GM19023 (cell line): ENCODE results near the gene ADARB1.

Experiments used
- ATAC-seq: cut with Tn5 transposase; IDR thresholded peaks from one replicate; pipeline ENCODE4 v1.9.1; 2021; ENCODE audit warnings: mild to moderate bottlenecking, moderate library complexity; ENCODE audit not compliant: unreplicated experiment

ADARB1 gene

DNA sequence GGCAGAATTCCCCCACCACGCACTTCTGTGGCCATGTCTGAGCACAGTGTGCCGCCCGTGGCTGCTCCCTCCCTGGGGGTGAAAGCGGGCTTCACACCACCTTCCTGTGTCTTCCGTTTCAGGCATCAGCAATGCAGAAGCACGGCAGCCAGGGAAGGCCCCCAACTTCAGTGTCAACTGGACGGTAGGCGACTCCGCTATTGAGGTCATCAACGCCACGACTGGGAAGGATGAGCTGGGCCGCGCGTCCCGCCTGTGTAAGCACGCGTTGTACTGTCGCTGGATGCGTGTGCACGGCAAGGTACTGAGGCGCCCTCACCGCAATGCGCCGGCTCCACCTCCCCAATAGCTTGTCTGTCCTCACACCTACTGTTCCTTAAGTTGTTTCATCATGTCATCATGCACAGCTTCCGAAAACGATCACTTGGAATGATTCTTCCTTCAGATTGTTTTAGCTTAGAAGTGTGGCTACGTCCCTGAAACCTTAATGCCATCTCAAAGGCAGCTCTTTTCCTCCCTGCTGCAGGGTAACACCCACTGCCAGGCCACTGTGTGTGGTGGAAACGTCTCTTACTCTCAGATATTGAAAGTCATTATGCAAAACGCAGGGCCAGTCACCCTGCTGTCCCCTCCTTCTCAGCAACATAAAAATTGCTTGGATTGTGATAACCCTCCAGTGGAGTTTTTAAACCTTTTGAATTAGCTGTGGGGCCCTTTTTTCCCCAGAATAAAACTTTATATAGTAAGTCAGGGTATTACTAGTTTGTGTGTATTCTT lies 146.5 kb downstream of the ADARB1 start:
- ATAC-seq = no peak

DNA sequence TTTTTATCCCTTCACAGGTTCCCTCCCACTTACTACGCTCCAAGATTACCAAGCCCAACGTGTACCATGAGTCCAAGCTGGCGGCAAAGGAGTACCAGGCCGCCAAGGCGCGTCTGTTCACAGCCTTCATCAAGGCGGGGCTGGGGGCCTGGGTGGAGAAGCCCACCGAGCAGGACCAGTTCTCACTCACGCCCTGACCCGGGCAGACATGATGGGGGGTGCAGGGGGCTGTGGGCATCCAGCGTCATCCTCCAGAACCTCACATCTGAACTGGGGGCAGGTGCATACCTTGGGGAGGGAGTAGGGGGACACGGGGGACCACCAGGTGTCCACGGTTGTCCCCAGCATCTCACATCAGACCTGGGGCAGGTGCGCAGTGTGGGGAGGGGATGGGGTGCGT lies 147.6 kb downstream of the ADARB1 start:
- no peak for ATAC-seq

DNA sequence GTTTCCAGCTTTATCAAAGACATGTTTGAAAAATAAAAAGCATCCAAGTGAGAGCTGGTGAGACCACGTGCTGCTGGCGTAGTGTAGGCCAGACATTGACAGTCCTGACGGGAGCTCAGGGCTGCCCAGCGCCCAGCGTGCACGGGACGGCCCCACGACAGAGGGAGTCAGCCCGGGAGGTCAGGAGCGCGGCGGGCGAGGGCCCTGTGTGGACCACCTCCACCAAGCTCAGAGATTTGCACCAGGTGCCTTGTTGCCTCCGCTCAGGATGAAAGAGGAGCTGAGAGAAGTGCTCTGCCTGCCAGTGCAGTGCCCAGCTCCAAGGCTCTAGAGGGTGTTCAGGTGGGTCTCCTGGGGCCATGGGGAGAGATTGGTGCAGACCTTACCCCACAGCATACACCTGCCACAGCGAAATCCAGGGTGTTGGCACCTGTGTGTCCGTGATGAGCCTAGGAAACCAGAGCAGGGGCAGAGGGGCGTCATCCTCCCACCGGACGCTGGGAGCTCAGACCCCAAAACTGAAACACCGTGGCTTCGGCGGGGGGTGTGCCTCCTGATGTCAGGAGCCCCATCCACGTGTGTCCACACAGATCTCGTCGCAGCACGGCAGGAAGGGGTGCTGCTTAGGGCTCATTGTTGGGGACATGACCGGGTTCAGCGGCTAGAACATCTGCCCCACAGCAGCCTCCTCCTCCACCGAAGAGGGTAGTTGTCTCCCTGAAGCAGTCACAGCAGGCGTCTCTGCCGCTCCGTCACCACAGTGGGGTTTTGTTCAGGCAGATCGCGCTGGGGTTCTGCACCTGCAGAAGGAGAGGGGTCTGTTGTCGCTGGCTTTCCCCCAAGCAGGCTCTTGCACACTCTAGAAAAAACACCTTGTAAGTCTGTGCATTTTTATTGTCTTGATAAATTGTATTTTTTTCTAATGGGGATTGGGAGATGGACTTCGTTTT lies 149.1 kb downstream of the ADARB1 start:
- ATAC-seq = no peak

DNA sequence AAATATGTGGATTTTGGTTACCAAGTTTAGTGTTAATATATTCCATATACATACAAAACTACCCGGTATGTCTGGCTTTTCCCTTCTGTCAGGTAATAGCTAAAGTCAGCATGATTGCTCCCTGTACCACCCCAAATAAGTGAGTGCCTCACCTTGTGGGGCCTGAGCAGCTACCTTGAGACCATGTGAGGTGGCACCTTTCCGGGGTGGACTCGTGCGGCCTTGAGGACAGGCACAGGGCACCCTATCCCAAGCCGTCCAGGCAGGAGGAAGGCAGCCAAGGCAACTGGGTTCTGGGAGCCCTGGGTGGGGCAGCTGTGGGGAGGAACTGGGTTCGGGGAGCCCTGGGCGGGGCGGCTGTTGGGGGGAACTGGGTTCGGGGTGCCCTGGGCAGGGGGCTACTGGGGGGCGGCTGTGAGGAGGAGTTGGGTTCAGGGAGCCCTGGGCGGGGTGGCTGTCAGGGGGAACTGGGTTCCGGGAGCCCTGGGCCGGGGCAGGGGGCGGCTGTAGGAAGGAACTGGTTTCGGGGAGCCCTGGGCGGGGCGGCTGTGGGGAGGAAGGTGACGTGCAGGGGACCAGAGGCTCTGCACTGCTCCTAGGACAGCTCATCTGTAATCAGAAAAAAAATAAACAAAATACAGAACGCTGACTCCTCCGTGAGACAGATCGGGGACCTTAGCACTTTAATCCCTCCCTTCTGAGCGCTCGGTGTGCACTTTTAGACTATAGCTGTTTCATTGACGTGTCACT lies 150.0 kb downstream of the ADARB1 start:
- ATAC-seq = no peak

DNA sequence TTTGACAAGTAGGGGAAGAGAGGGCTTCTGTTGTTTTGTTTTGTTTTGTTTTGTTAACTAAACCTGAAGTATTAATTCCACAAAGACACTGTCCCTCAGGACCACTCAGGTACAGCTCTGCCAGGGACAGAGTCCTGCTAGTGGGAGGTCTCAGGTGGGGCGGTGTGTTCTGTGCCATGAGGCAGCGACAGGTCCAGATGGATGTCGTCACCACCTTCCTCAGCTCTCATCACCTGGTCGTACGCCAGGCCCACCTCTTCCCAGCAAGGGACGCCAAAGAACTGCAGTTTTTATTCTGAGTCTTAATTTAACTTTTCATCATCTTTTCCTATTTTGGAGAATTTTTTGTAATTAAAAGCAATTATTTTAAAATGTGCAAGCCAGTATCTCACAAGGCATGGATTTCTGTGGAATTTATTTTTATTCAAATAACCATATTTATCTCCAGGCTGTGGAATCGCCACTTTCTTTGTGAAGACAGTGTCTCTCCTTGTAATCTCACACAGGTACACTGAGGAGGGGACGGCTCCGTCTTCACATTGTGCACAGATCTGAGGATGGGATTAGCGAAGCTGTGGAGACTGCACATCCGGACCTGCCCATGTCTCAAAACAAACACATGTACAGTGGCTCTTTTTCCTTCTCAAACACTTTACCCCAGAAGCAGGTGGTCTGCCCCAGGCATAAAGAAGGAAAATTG lies 150.8 kb downstream of the ADARB1 start:
- no peak for ATAC-seq

DNA sequence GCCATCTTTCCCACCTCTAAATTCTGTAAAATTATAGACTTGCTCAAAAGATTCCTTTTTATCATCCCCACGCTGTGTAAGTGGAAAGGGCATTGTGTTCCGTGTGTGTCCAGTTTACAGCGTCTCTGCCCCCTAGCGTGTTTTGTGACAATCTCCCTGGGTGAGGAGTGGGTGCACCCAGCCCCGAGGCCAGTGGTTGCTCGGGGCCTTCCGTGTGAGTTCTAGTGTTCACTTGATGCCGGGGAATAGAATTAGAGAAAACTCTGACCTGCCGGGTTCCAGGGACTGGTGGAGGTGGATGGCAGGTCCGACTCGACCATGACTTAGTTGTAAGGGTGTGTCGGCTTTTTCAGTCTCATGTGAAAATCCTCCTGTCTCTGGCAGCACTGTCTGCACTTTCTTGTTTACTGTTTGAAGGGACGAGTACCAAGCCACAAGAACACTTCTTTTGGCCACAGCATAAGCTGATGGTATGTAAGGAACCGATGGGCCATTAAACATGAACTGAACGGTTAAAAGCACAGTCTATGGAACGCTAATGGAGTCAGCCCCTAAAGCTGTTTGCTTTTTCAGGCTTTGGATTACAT lies 151.5 kb downstream of the ADARB1 start:
- ATAC-seq = no peak

DNA sequence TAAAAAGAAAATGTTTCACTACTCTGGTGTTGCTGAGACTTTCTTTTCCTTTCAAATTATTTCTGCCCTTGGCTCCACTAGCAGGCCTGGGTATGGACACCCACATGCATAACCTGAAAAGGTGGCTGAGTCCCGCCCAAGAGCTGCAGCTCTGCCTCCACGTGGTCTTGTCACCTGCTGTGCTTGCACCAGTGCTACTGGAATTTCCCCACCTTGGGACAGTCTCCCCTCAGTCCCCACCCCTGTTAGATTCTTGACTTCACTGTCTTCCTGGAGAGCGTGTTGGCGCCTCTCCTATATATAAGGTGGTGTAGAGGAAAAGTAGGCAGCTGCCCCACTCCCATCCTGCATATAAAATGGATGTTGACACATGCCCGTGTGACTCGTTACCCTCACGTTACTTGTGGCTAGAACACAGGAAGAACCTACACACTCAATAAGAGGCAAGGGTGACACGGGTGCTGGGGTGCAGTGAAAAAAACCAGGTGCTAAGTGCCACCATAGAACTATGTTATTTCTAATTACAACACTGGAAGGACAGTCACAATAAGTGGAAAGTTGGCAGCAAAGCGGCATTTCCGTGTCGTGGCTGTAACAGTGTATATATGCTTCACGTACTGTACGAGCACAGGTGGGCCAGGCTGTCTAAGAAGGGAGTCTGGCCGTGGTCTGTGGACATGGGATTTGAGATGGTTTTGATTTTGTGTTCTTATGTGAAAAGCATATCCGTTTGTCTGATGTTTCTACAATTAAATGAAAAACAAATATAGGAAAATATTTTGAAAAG lies 152.4 kb downstream of the ADARB1 start:
- ATAC-seq = no peak

DNA sequence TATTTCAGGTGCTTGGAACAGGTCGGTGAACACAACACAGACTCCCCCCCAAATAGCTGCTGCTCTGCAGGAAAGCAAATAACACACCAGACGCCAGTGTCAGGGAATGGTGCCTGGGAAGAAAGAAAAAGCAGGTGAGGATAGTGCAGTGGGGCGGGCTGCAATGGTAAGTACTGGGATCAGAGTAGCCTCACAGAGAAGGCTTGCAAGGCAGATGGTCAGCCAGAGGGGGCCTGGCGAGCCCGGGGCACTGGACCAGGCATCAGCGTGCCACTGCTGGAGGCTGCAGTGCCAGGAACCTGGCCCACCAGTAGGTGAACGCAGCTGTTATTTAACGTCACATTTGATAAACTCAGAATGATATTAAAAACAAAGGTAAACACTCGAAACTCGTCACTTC lies 153.4 kb downstream of the ADARB1 start:
- no peak for ATAC-seq

DNA sequence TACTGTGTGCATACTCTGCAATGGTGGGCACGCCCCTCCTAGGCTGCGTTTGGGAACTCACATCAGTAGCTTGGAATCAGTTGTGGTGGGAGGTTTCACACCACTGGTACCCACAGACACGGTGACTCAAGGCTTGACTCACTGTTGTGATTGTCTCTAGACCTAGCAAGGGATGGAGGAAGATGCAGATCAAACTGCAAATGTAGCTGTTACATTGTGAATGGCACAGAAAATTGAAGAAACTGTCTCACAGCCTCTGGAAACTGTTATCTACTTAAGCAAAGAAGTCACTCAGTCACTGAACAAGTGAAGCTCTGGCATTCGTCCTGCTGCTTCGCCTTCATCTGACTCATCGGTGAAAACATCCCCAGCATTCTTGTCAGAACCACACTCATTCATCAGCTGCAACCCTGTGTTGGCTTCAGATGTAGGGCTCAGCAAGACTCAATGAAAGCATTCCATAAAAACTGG lies 153.8 kb downstream of the ADARB1 start:
- ATAC-seq = no peak

DNA sequence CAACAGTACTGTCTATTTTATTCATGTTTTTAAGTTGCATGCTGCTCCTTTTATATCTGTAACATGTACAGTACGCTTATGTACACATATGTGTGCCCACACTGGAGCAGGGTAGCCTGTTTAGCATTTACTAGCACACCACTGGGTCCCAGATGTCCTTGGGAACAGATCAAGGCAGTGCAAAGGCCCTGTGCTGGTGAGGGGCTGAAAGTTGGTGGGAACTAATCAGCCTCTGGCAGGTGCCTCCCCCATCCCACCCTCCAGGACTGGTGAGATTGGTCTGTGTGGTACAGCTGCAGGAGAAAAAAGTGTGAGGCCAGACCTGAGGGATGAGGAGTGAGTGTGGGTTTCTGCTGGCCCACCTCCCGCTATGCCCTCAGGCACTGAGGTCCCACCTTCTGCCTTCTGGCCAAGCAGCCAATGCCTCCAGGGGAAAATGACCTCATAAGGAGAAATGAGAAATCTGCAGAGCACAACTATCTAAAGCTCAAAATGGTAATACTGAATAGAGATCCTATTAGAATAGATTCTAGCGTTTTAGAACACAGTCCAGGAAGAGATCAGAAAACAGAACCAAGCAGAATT lies 154.4 kb downstream of the ADARB1 start:
- no peak for ATAC-seq

DNA sequence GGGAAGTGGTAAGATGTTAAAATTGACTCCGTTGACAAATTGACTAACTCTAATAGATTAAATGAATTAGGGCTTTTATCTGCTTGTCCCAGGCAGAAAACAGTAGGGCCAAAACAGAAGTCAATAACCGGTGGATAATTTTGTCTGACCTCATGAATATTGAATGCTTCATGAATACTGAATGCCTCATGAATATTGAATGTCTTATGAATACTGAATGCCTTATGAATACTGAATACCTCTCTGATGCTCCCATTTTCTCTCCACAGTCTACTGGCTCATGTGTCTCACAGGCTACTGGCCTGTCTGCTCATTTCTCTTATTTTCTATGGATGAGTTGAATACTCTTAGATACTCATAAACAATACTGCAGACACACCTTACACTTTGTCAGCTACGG lies 157.3 kb downstream of the ADARB1 start:
- ATAC-seq = no peak

DNA sequence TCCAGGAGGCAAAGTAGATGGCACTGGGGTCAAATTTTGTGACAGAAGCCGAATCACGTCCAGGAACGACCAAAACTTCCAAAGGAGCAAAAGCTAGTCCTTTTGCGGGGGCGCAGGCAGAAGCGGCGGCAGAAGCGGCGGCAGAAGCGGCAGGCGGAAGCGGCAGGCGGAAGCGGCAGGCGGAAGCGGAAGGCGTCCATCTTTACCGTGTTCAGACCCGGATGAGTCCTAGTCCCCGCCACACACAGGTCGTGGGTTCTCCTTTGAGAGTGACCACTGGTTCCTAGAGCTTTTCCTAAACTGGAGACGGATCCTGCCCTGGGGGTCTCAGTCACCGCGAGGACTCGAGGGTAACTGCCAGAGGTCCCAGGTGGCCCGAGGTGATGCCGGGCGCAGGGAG lies 159.7 kb downstream of the ADARB1 start:
- no peak for ATAC-seq

DNA sequence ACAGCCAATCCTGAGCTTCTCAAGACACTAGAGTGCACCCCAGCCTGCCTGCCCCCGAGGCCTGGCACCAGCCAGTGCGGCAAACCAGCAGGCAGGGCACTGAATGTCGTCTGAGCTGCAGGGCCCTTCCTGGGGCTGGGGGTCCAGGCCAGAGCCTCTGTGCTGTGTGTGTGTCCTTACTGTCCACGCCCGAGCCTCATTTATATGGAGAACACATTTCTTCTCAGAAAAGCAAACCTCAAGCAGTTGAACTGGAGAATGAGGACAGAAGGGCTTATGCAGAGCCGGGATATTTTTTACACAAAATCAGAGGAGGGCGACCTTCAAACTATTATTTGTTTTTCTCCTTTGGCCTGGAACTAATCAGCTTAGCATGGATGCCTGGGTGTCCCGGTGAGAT lies 160.6 kb downstream of the ADARB1 start:
- ATAC-seq = no peak

DNA sequence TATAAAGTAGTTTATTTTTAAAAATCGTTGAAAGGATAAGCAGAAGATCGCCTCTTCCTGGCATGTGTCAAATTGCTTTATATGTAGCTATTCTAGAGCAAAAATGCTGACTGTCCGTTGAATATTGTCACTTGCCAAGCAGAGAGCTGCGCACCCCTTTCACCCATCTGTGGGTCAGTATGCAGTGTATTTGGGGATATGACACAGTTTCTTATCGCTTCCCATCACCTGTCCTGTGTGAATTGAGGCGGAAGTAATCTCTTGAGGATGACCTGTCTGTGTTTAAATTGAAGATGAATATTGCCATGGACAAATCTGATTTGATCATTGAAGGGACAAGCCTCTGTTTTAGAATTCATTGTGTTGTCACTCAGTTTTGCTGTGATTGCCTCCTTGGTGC lies 161.1 kb downstream of the ADARB1 start:
- ATAC-seq = no peak

DNA sequence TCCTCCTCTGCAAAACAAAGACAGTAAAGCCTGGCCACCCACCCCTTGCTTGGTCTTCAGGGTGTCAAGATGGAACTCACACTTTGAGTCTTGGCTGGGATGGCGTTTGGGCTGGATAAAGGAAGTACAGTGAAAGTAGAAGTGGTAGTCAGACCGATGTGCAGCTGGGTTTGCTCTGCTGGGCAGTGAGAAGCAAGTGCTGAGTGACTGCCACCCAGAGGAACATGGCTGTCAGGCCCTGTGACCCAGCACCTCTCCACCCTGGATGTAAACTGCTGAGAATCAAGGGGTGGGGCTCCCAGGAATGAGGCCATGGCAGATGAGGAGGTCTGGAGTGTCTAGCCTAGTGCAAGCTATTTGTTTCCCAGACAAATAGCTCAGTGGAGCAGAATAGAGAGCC lies 162.1 kb downstream of the ADARB1 start:
- no peak for ATAC-seq

DNA sequence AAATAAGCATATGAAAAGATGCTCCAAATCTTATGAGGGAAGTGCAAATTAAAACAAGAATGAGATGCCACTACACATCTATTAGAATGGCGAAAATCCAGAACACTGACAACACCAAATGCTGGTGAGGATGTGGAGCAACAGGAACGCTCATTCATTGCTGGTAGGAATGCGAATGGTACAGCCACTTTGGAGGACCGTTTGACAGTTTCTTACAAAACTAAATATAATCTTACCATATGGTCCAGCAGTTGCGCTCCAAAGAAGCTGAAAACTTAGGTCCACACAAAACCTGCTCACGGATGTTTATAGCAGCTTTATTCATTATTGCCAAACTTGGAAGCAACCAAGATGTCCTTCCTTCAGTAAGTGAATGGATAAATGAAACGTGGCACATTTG lies 163.0 kb downstream of the ADARB1 start:
- ATAC-seq = no peak

DNA sequence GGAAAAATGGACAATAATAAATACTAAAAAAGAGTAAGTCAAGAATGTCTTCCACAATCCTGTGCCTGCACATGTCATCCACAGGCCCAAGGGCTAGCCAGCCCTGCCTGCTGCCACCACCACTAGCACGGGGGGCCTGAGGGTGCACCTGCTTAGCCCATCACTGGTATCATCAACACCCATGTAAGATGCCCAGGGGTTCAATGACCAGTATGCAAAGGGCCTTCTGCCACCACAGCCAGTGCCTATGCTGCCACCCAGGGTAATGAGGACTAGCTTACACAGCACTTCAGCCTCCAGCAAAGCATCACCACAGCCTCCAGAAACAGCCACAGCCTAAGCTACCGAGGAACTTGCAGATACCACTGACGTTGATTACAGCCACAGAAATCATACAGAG lies 167.0 kb downstream of the ADARB1 start:
- ATAC-seq = no peak

DNA sequence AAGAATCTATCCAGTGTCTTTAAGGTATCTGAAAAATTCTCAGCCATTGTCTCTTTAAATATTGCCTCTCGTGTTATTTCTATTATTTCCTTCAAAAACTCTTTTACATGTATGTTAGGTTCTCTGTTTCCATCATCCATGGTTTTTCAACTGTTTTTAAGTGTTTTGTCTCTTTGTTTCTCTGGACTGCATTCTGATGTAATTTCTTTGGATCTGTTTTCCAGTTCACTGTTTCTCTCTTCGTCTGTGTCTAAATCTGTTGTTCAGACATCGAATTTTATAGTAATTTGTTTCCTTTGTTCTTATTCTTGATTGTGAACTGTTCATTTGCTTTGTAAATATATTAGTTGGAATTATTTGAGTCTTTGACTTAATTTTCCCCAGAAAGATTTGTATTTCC lies 169.2 kb downstream of the ADARB1 start:
- no peak for ATAC-seq

DNA sequence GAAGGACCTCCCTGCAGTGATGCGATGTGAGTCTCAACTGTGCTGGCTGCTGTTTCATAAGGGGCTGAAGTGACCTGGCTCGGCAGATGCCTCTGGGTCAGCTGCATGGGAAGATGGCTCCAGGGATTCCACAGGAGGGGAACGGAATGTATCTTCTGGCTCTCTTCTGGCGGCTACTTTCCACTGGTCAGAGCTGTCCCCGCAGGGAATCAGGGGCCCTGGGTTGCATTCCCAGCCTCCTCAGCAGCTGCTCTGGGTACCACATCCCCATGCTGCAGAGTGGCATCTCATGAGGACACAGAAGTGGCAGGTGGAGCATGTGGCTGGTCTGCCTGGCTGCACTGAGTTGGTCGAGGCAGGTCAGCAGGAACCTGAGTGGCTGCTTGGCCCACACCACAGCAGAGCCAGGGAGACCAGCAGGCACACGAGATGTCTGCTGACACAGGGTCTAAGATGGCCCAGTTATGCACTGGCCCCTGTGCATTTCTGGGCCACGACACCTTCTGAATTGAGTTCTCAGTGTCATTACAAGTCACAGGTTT lies 170.5 kb downstream of the ADARB1 start:
- no peak for ATAC-seq
